NCI-H1436 (cell line): ENCODE measurements around the gene CYLD.

ENCODE experiments used
- DNase-seq: peaks from one replicate; lab custom pipeline; 2025; lab: John Stamatoyannopoulos, UW

CYLD gene

GRCh38 chr16:50818380-50818779 lies 76.5 kb downstream of the CYLD start:
- DNase-seq: no peak

DNA sequence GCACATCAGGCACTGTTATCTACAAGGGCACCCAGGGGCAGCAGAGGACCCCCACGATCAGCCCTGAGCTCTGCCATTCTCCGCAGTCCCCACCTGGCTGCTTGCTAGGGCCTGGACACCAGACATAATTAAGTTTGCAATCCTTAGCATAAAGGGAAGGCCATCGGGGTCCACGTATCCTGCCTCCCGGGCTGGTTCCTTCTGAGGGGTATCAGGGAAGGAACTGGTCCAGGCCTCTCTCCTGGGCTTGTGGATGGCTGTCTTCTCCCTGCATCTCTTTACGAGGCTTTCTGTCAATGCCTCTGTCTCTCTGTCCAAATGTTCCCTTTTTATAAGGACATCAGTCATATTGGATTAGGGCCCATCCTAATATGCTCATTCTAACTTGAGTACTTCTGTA lies 77.8 kb downstream of the CYLD start:
- DNase-seq: no peak

DNA sequence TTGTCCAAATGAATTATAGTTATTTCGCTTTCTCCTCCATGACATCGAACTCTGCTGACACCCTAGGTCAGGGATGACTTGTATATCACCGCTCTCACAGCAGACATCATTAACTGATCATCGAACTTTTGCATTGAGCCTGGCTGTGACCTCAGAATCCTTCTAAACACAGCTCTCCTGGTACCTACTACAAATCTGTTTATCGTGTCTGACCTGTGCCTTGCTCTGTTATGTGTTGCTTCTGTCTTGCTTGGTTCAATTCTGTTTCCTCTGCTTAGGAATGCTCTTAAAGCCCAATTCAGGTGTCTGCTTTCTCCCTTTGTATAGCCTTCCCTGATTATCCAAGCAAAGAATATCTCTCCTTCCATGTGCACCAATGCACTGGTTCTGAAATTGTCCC lies 78.3 kb downstream of the CYLD start:
- DNase-seq: no peak

- DNase-seq: no peak
These were observed 79.7 kb downstream of the CYLD start for GRCh38 chr16:50821586-50821985.

DNA sequence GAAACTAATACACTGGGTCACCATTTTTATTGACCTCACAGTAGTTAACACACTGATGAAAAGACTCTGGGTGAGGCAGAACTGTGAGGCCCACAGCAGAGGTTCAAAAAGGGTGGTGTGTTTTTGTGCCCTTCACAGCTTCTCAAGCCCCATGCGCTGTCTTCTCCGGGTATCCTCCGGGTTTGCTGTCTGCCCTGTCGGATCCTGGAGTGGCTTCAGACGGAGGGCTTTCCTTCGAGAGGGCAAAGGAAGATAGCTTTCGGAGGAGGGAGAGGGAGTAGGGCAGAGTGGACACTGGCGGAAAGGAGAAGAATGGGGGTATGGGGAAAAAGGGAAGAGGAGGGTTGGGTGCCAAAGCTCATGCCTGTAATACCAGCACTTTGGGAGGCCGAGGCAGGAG lies 80.8 kb downstream of the CYLD start:
- DNase-seq: no peak

DNA sequence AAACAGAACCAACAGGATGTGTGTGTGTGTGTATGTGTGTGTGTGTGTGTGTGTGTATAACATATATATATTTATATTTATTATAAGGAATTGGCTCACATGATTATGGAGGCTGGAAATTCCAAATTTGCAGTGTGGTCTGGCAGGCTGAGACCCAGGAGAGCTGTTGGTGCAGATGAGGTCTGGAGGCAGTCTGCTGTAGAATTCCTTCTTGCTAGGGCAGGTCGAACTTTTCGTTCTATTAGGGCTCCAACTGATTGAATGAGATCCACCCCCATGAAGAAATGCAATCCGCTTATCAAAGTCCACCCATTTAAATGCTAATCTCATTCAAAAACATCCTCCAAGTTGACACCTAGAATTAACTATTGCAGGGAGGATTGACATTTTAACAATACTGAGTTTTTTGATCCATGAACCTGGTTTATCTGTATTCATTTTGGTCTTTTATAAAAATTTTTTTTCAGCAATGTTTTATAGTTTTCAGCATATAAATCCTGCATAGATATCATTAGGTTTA lies 85.0 kb downstream of the CYLD start:
- DNase-seq: no peak

DNA sequence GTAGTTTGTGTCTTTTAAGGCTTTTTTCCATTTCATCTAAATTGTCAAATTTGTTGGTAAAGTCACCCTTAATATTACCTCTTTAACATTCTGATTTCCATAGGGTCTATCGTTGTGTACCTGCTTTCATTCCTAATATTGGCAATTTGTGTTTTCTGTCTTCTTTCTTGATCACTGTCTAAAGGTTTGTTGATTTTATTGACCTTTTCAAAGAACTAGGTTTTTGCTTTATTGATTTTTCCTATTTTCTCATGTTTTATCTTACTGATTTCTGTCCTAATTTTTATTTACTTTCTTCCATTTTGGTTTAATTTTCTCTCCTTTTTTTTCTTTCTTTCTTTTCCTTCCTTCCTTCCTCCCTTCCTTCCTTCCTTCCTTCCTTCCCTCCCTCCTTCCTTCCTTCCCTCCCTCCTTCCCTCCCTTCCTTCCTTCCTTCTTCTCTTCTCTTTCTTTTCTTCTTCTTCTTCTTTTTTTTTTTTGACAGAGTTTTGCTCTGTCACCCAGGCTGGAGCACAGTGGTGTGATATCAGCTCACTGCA lies 86.3 kb downstream of the CYLD start:
- no peak for DNase-seq

GRCh38 chr16:50830698-50831097 lies 88.8 kb downstream of the CYLD start:
- DNase-seq: no peak

GRCh38 chr16:50831751-50832150 lies 89.9 kb downstream of the CYLD start:
- no peak for DNase-seq

DNA sequence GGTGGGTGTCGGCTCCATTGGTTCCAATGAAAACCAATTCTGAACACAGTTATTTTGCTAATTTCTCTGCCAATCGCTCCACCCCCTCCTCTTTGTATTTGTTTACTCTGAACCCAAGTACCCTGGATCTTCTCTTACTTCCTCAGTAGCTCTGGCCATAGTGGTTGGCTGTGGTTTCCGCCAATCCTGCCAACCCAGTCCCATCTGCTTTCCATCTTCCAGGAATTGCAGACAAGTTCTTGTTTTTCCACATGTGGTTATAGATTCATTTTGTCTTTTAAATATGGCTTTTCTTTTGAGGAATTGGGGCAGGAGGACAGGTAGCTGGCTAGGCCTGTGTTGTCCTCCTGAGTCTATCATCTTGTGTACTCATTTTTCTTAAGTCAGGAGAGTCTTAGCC lies 92.0 kb downstream of the CYLD start:
- DNase-seq: no peak

GRCh38 chr16:50834701-50835100 lies 92.8 kb downstream of the CYLD start:
- no peak for DNase-seq

- no peak for DNase-seq
These were observed 93.6 kb downstream of the CYLD start for GRCh38 chr16:50835358-50836060.

GRCh38 chr16:50836121-50836621 lies 94.3 kb downstream of the CYLD start:
- DNase-seq: no peak

DNA sequence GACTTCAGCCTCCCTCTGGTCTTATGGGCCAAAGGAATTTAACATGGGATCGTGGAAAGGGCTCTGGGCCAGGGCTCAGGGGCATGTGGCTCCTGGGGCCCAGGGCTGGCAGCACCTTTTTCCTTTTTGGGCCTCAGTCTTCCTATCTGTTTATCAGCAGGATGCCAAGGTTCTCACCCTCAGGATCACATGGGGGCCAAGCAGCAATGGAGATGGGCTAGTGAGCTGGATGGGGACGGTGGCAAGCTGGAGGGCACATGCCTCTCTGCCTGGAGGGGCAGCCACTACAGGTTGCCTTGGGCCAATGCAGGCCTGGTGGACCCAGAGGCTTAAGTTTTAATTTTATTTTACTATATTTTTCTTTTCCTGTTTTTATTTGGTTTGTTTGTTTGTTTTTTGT lies 95.4 kb downstream of the CYLD start:
- DNase-seq: no peak

- DNase-seq: no peak
These were observed 96.3 kb downstream of the CYLD start for GRCh38 chr16:50838165-50838564.

GRCh38 chr16:50838885-50839284 lies 97.0 kb downstream of the CYLD start:
- no peak for DNase-seq

DNA sequence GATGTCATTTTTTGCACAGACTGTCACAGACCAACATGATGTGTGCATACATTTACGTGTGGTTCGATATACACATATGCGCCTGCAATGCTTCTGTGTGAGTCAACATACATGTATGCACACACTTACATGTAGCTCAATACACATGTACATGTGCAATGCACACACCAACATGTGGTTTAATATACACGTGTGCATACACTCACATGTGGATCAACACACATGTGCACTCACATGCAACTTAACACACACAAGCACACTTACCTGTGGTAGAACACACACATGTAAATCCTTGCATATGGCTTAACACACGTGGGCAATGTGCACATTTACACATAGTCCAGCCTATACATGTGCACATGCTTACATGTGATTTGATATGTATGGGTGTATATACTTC lies 97.5 kb downstream of the CYLD start:
- no peak for DNase-seq

- DNase-seq: no peak
These were observed 98.2 kb downstream of the CYLD start for GRCh38 chr16:50839920-50840729.

DNA sequence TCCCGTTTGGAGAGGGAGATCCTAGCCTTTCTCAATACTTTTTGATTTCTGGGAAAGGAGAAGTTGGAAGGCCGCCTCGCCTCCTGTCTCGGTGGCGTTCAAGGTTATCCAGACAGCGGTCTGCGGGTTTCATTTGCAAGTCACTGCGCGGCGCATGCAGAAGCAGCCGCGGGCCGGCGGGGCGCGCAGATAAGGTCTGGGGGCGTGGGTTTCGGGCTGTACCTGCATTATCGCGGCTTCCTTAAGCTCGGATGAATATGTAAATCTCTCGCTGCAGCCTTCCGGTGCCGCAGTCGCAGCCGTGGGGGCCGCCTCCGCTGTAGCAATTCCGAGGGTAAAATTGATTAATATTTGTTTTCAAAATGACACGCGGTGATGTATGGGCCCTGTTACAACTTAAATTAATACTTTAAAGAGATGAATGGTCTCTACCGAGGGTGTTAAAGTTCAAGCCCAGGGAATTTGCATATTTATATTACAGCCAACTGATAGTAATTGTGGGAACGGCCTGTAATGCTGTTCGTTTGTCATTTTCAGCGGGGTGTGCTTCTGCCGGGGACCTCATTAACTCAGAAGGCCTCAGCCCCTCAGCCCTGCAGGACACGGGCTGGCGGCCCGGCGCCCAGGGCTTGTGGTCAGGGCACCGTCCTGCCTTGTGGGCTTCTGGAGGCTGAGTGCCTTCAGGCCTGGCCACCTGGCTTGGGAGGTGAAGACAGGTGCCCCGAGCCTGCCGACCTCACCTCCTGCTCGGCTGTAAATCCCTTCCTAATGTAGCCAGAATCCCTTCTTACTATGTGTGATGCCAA lies 99.4 kb downstream of the CYLD start:
- no peak for DNase-seq

DNA sequence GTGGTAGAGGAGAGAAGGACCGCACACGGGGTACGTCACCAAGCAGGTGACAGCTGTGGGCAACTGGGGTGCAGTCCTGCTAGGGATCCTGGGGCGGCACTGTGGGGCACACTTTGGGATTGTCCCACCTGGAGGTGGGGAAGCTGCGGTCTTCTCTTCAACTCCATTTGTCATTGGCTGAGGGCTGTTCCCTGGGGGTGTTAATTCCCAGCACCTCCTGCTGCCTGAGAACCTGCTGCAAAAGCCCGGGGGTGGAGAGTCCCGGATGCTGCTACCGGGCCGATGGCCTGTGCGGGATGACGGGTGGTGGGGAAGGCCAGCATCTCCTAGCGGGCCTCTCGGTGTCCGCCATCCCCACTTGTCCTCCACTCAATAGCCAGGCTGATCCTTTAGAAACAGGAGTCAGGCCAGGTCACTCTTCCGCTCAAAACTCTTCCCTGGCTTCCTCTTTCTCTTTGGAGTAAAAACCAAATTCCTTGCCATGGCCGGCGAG lies 100.2 kb downstream of the CYLD start:
- no peak for DNase-seq

DNA sequence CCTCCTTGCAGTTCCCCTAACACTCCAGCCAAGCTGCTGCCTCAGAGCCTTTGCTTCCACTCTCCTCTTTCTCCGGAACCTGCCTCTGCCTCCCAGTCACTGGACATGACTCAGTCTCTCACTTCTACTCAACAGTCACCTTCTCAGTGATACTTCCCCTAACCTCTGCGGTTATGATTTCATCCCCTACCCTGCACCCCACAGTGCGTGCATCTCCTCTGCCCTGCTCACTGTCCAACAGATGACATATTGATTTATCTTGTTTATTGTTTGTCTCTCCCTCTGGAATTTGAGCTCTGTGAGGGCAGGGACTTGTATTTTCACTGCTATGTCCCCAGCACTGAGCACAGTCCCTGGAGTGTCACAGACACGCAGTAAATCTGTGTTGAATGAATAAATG lies 100.7 kb downstream of the CYLD start:
- no peak for DNase-seq

DNA sequence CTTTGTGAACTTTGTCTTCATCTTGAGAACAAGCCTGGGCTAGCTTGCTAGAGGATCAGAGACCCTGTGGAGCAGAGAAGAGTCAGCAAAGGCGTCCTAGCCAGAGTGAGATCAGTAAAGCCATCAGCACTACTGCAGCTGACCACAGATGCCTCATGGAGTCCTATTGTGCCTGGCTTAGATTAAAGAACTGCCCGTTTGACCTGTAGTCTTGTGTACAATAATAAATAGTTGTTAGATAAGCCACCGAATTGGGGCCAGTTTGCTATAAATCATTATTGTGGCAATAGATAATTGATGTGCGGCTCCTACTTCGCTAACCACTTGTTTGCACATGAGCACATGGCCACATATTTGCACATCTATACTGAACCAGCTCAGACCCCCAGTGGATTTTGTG lies 103.0 kb downstream of the CYLD start:
- DNase-seq: no peak
